Stimulated activated CD4-positive, alpha-beta T cell treated with anti-CD3 and anti-CD28 coated beads, Interleukin-15, amount 100 ng/mL, for 48 hours (primary cell): ENCODE results near the gene PPP2R2B.

Experiments
- DNase-seq, 2 donors: peaks; one replicate each; pipeline ENCODE4 v3.0.0-alpha.2; 2020; ENCODE audit warnings: low read depth in 2 of 2

Gene PPP2R2B

GRCh38 chr5:146703499-146703898 is 175.1 kb downstream of the PPP2R2B start:
- no peak for DNase-seq

GRCh38 chr5:146699664-146700418 is 178.7 kb downstream of the PPP2R2B start:
- DNase-seq: no peak

GRCh38 chr5:146699138-146699537 is 179.4 kb downstream of the PPP2R2B start:
- no peak for DNase-seq

- no peak for DNase-seq
These were observed 179.9 kb downstream of the PPP2R2B start for GRCh38 chr5:146698651-146699050.

- DNase-seq: no peak
These were observed 181.3 kb downstream of the PPP2R2B start for GRCh38 chr5:146697211-146697610.

- DNase-seq: no peak
These were observed 182.9 kb downstream of the PPP2R2B start for GRCh38 chr5:146695646-146696045.

- no peak for DNase-seq
These were observed 187.6 kb downstream of the PPP2R2B start for GRCh38 chr5:146690880-146691355.

GRCh38 chr5:146687630-146688029 is 190.9 kb downstream of the PPP2R2B start:
- no peak for DNase-seq

GRCh38 chr5:146683861-146684260 is 194.7 kb downstream of the PPP2R2B start:
- DNase-seq: no peak

- no peak for DNase-seq
These were observed 195.5 kb downstream of the PPP2R2B start for GRCh38 chr5:146682899-146683532.

GRCh38 chr5:146681585-146682105 is 196.9 kb downstream of the PPP2R2B start:
- no peak for DNase-seq

GRCh38 chr5:146680846-146681584 is 197.5 kb downstream of the PPP2R2B start:
- no peak for DNase-seq

- no peak for DNase-seq
These were observed 202.9 kb downstream of the PPP2R2B start for GRCh38 chr5:146675636-146676035.

GRCh38 chr5:146672866-146673265 is 205.7 kb downstream of the PPP2R2B start:
- DNase-seq: no peak

- DNase-seq: no peak
These were observed 206.8 kb downstream of the PPP2R2B start for GRCh38 chr5:146671561-146672295.

- DNase-seq: no peak
These were observed 208.9 kb downstream of the PPP2R2B start for GRCh38 chr5:146669656-146670055.

GRCh38 chr5:146667633-146668272 is 210.8 kb downstream of the PPP2R2B start:
- DNase-seq: no peak

GRCh38 chr5:146662229-146662628 is 216.3 kb downstream of the PPP2R2B start:
- DNase-seq: no peak

- DNase-seq: no peak
These were observed 218.1 kb downstream of the PPP2R2B start for GRCh38 chr5:146660376-146660960.

- DNase-seq: no peak
These were observed 218.6 kb downstream of the PPP2R2B start for GRCh38 chr5:146659961-146660360.

- DNase-seq: no peak
These were observed 221.9 kb downstream of the PPP2R2B start for GRCh38 chr5:146656703-146657102.
